H1 (cell line): ENCODE data around the gene SHQ1. TPM values are rescaled to one million over a fixed set of nuclear protein-coding genes. Genes with fewer than 3 reads are reported as not detected.

Experiments
- CTCF ChIA-PET: fragments of 300-600 bp; sonication (Branson Sonifier 250); formaldehyde crosslinking; loops from one replicate; lab custom pipeline; 2021; ENCODE audit not compliant: partially characterized antibody; lab: Charles Lee
- POLR2A ChIA-PET: fragments of 300-600 bp; sonication (Branson Sonifier 250); formaldehyde crosslinking; loops from one replicate; lab custom pipeline; 2021; ENCODE audit warnings: inconsistent platforms; ENCODE audit not compliant: partially characterized antibody; lab: Charles Lee
- DNase-seq, 2 experiments: peaks; one replicate each; pipeline versions ENCODE4 v3.0.0 to v3.0.0-alpha.2; 2010 to 2022; ENCODE audit warnings: low spot score in 2 of 2, low read depth in 1 of 2, mixed read lengths in 1 of 2
- FAIRE-seq: peaks from 2 replicates; lab custom pipeline; 2011; peaks lifted over from hg19 to GRCh38; lab: Jason Lieb, UNC
- H2AFZ ChIP-seq: 2 replicates; pipeline ENCODE4 v1.8.1; 2012; ENCODE audit warnings: low read length, inconsistent platforms
- H2AK5ac ChIP-seq: 2 replicates; pipeline ENCODE4 v1.6.1; 2013; ENCODE audit warnings: low read depth, low read length
- H2BK120ac ChIP-seq: replicated peaks from 2 replicates; pipeline ENCODE3; 2013; ENCODE audit warnings: low read depth, low read length, inconsistent platforms
- H2BK12ac ChIP-seq: 2 replicates; pipeline ENCODE4 v1.6.1; 2013; ENCODE audit warnings: low read depth, low read length
- H2BK15ac ChIP-seq: 2 replicates; pipeline ENCODE4 v1.6.1; 2013; ENCODE audit warnings: low read length
- H2BK20ac ChIP-seq: 2 replicates; pipeline ENCODE4 v1.6.1; 2013; ENCODE audit warnings: low read length
- H2BK5ac ChIP-seq: 2 replicates; pipeline ENCODE4 v1.6.1; 2013; ENCODE audit warnings: low read depth, low read length
- H3K14ac ChIP-seq: 2 replicates; pipeline ENCODE4 v1.6.1; 2013; ENCODE audit warnings: inconsistent platforms; ENCODE audit not compliant: insufficient read length
- H3K18ac ChIP-seq: 2 replicates; pipeline ENCODE4 v1.6.1; 2013; ENCODE audit warnings: low read length; ENCODE audit errors: extremely low read depth
- H3K23ac ChIP-seq: 2 replicates; pipeline ENCODE4 v1.6.1; 2013; ENCODE audit warnings: inconsistent platforms; ENCODE audit not compliant: insufficient read length
- H3K23me2 ChIP-seq: 2 replicates; pipeline ENCODE4 v1.6.1; 2013; ENCODE audit warnings: low read depth, low read length
- H3K27ac ChIP-seq: 2 replicates; pipeline ENCODE4 v1.6.1; 2011; ENCODE audit warnings: low read depth, low read length, inconsistent platforms
- H3K27me3 ChIP-seq, 4 experiments: replicated peaks in 1 of 4; 1 replicate in 1 of 4; 2 replicates in 3 of 4; pipeline versions ENCODE4 v1.6.1 to v1.8.1; 2011 to 2013; ENCODE audit warnings: low read length in 3 of 4, mild to moderate bottlenecking in 3 of 4, inconsistent platforms in 2 of 4, mixed read lengths in 2 of 4, moderate library complexity in 1 of 4; ENCODE audit not compliant: control insufficient read depth in 3 of 4, insufficient read depth in 3 of 4; ENCODE audit errors: extremely low read depth in 1 of 4
- H3K36me3 ChIP-seq, 4 experiments: 2 replicates each; pipeline versions ENCODE4 v1.6.1 to v1.8.1; 2011 to 2013; ENCODE audit warnings: mild to moderate bottlenecking in 4 of 4, low read length in 3 of 4, moderate library complexity in 2 of 4, control low read depth in 1 of 4, inconsistent platforms in 1 of 4; ENCODE audit not compliant: insufficient read depth in 4 of 4, control insufficient read depth in 2 of 4
- H3K4ac ChIP-seq: replicated peaks from 2 replicates; pipeline ENCODE3; 2013; ENCODE audit warnings: low read length, low read depth, mixed read lengths, inconsistent platforms; ENCODE audit not compliant: insufficient read length
- H3K4me1 ChIP-seq, 4 experiments: replicated peaks in 1 of 4; 1 replicate in 1 of 4; 2 replicates in 3 of 4; pipeline versions ENCODE4 v1.6.1 to v1.8.1; 2011 to 2013; ENCODE audit warnings: low read length in 3 of 4, inconsistent platforms in 2 of 4, mixed read lengths in 1 of 4; ENCODE audit not compliant: insufficient read depth in 4 of 4, control insufficient read depth in 3 of 4
- H3K4me2 ChIP-seq, 2 experiments: 2 replicates each; pipeline versions ENCODE4 v1.6.1 to v1.8.1; 2011 to 2013; ENCODE audit warnings: low read depth in 2 of 2, low read length in 2 of 2, control low read depth in 1 of 2, inconsistent platforms in 1 of 2, mild to moderate bottlenecking in 1 of 2; ENCODE audit not compliant: insufficient read depth in 1 of 2
- H3K4me3 ChIP-seq, 4 experiments: fragments of 200-600, 300-600 bp in 1 of 4; sonication (generic), shearing (Covaris generic), sonication (Bioruptor Twin) in 1 of 4; 2 replicates each; pipeline versions ENCODE4 v1.5.1 to v1.8.1; 2011 to 2016; ENCODE audit warnings: low read length in 4 of 4, low read depth in 3 of 4, control low read depth in 2 of 4, inconsistent platforms in 2 of 4, mild to moderate bottlenecking in 2 of 4, mixed read lengths in 1 of 4, moderate library complexity in 1 of 4; ENCODE audit not compliant: insufficient read depth in 2 of 4; ENCODE audit errors: extremely low read depth in 1 of 4
- H3K56ac ChIP-seq: replicated peaks from 2 replicates; pipeline ENCODE3; 2013; ENCODE audit warnings: low read depth, mild to moderate bottlenecking, mixed read lengths, low read length, inconsistent platforms; ENCODE audit not compliant: insufficient read length
- H3K79me1 ChIP-seq: 2 replicates; pipeline ENCODE4 v1.6.1; 2013; ENCODE audit warnings: low read depth, low read length, control low read depth
- H3K79me2 ChIP-seq, 2 experiments: 2 replicates each; pipeline versions ENCODE4 v1.6.1 to v1.8.1; 2012 to 2013; ENCODE audit warnings: low read length in 2 of 2, mild to moderate bottlenecking in 2 of 2, inconsistent platforms in 1 of 2; ENCODE audit not compliant: insufficient read depth in 2 of 2, control insufficient read depth in 1 of 2
- H3K9ac ChIP-seq, 4 experiments: replicated peaks in 1 of 4; 1 replicate in 1 of 4; 2 replicates in 3 of 4; pipeline versions ENCODE4 v1.6.1 to v1.8.1; 2011 to 2013; ENCODE audit warnings: low read depth in 3 of 4, low read length in 3 of 4, control low read depth in 2 of 4, mild to moderate bottlenecking in 2 of 4, moderate library complexity in 2 of 4, inconsistent platforms in 1 of 4; ENCODE audit errors: extremely low read depth in 1 of 4
- H3K9me3 ChIP-seq, 2 experiments: 2 replicates each; pipeline versions ENCODE4 v1.6.1 to v1.8.1; 2012 to 2013; ENCODE audit warnings: mild to moderate bottlenecking in 2 of 2, moderate library complexity in 2 of 2, control low read depth in 1 of 2, inconsistent platforms in 1 of 2, low read depth in 1 of 2, low read length in 1 of 2, mixed read lengths in 1 of 2; ENCODE audit not compliant: insufficient read depth in 2 of 2
- H4K20me1 ChIP-seq, 2 experiments: replicated peaks in 1 of 2; 2 replicates each; pipeline versions ENCODE3 to v1.8.1; 2011 to 2013; ENCODE audit warnings: inconsistent platforms in 2 of 2, low read length in 2 of 2, mild to moderate bottlenecking in 1 of 2; ENCODE audit not compliant: insufficient read depth in 2 of 2, control insufficient read depth in 1 of 2
- H4K5ac ChIP-seq: 2 replicates; pipeline ENCODE4 v1.6.1; 2013; ENCODE audit warnings: low read length, low read depth, mixed read lengths, inconsistent platforms; ENCODE audit not compliant: insufficient read length
- H4K8ac ChIP-seq: 2 replicates; pipeline ENCODE4 v1.8.0; 2013; ENCODE audit warnings: mild to moderate bottlenecking, moderate library complexity, low read length, inconsistent platforms; ENCODE audit not compliant: insufficient read depth; ENCODE audit errors: extremely low read depth
- H4K91ac ChIP-seq: replicated peaks from 2 replicates; pipeline ENCODE3; 2013; ENCODE audit warnings: low read length, mixed read lengths, inconsistent platforms; ENCODE audit not compliant: insufficient read length
- ATF3 ChIP-seq: IDR thresholded peaks from 2 replicates; pipeline ENCODE4 v1.6.1; 2011; ENCODE audit warnings: low read depth, mild to moderate bottlenecking, low read length; ENCODE audit not compliant: insufficient read depth
- E2F6 ChIP-seq: IDR thresholded peaks from 2 replicates; pipeline ENCODE4 v1.6.1; 2012; ENCODE audit warnings: inconsistent platforms
- JUN ChIP-seq: IDR thresholded peaks from 2 replicates; pipeline ENCODE4 v1.6.1; 2011; ENCODE audit warnings: low read depth, mild to moderate bottlenecking, improper control_type of control experiment, low read length
- POLR2AphosphoS5 ChIP-seq: IDR thresholded peaks from 2 replicates; pipeline ENCODE4 v1.6.1; 2011; ENCODE audit warnings: low read depth, low read length
- RAD21 ChIP-seq, 2 experiments: IDR thresholded peaks in 1 of 2; conservative IDR thresholded peaks in 1 of 2; 2 replicates each; pipeline ENCODE4 v1.6.1; 2011; ENCODE audit warnings: low read depth in 2 of 2, low read length in 2 of 2, improper control_type of control experiment in 1 of 2, inconsistent platforms in 1 of 2, mild to moderate bottlenecking in 1 of 2, moderate library complexity in 1 of 2
- RNF2 ChIP-seq: fragments of 200-900, 300-1000 bp; sonication (generic); IDR thresholded peaks from 2 replicates; pipeline ENCODE4 v1.7.1; 2016; ENCODE audit warnings: borderline replicate concordance, low read depth, mild to moderate bottlenecking, antibody characterized with exemption, low read length; ENCODE audit not compliant: poor library complexity, severe bottlenecking; ENCODE audit errors: missing control alignments
- SIN3A ChIP-seq, 2 experiments: IDR thresholded peaks in 1 of 2; conservative IDR thresholded peaks in 1 of 2; 2 replicates each; pipeline ENCODE4 v1.6.1; 2011 to 2012; ENCODE audit warnings: low read length in 2 of 2, improper control_type of control experiment in 1 of 2, low read depth in 1 of 2, mild to moderate bottlenecking in 1 of 2
- WGBS, 2 experiments: shearing (Covaris generic) in 1 of 2; methylation state at CpG; one replicate each; pipeline versions ENCODE4 v1.1.6 to v1.1.7; 2013 to 2015; ENCODE audit warnings: low lambda C conversion rate in 2 of 2, mixed read lengths in 2 of 2, inconsistent platforms in 1 of 2, low coverage in 1 of 2, missing lambda C conversion rate in 1 of 2; ENCODE audit not compliant: insufficient replicate concordance in 2 of 2, insufficient coverage in 1 of 2, insufficient read length in 1 of 2; ENCODE audit errors: extremely low coverage in 1 of 2, missing lambda C conversion rate in 1 of 2; 5-methylcytosine and 5-hydroxymethylcytosine counted together
- polyA plus RNA-seq, 7 experiments: library from polyadenylated mRNA; depleted of rRNA in 3 of 7; stranded (reverse) in 5 of 7; unstranded in 2 of 7; fragments of >200 nt in 5 of 7; fragments of 200-250 nt in 2 of 7; gene quantifications; 1 replicate in 5 of 7; 2 replicates in 1 of 7; 4 replicates in 1 of 7; pipeline versions ENCODE4 v1.2.1 to v1.2.3, GENCODE V29; 2011 to 2013; ENCODE audit warnings: missing spikeins in 2 of 7, mixed read lengths in 2 of 7
- total RNA-seq: library from RNA; stranded (reverse); fragmentation: NEBNext Ultra II Directional; extraction: Animal tissue kit (Norgen Biotek cat#: 25700); gene quantifications from 2 replicates; pipeline ENCODE4 v1.2.1, GENCODE V29; 2021
- TF ChIP-seq, protein P1 (sequence below), 3 experiments: IDR thresholded peaks; 1 replicate in 2 of 3; 2 replicates in 1 of 3; pipeline versions ENCODE4 v1.5.1 to v1.6.1; 2011; ENCODE audit warnings: low read length in 3 of 3, mild to moderate bottlenecking in 3 of 3, inconsistent platforms in 2 of 3, low read depth in 1 of 3, moderate library complexity in 1 of 3; ENCODE audit not compliant: insufficient read depth in 1 of 3; ENCODE audit errors: control extremely low read depth in 1 of 3

SHQ1 gene
- total and polyA plus RNA-seq, 2 of the 8 experiments (the other 6 are each of a cell fraction or from before 2014, with no cell fraction given): 10.7 to 34.4 TPM

- no peaks in the 10 kb centered on the region for H3K36me3 ChIP-seq
- no peaks in the 10 kb centered on the region for H3K79me2 ChIP-seq
- no peak overlapping the region for H3K4me2 ChIP-seq
- no peak overlapping the region for H4K5ac ChIP-seq
- no peaks in the 10 kb centered on the region; a peak in 1 of 7 replicates for H3K4me1 ChIP-seq
- no peak overlapping the region for H2BK15ac ChIP-seq
- WGBS, 2 experiments: 87% methylated on average over 4 of the region's 4 CpGs; no CpG with 5 or more reads in 1 of the 2 experiments
- POLR2A ChIA-PET: interaction anchor here (0.6 kb wide), 1 partner anchor 305 kb away, joined by 3 read pairs; no protein-coding TSS in a partner anchor
- H2BK5ac ChIP-seq: no peak overlapping the region
- no peak overlapping the region for H2BK120ac ChIP-seq
- no peak overlapping the region for H2BK12ac ChIP-seq
- H3K79me1 ChIP-seq: no peaks in the 10 kb centered on the region
- H2AK5ac ChIP-seq: no peak overlapping the region
- H4K20me1 ChIP-seq: no peaks in the 10 kb centered on the region
- no peak overlapping the region for H2BK20ac ChIP-seq
- H3K18ac ChIP-seq: no peak overlapping the region
- CTCF ChIA-PET: interaction anchor here (1.1 kb wide), 1 partner anchor 84 kb away, joined by 7 read pairs; no protein-coding TSS in a partner anchor
- no peaks in the 10 kb centered on the region for H3K27me3 ChIP-seq
- H3K4ac ChIP-seq: no peak overlapping the region
- no peak overlapping the region for H3K23ac ChIP-seq
- no peak overlapping the region for H2AFZ ChIP-seq
- H3K4me3 ChIP-seq: no peak overlapping the region
- no peak overlapping the region for H3K14ac ChIP-seq
- DNase-seq (no peak), FAIRE-seq (no peak)
- no peak overlapping the region for H4K91ac ChIP-seq
- H3K56ac ChIP-seq: no peak overlapping the region
- H3K23me2 ChIP-seq: no peaks in the 10 kb centered on the region; the same call in 1 of the 2 replicates
- no peak overlapping the region for H4K8ac ChIP-seq
- H3K9me3 ChIP-seq: no peaks in the 10 kb centered on the region
- no peak overlapping the region for H3K27ac ChIP-seq
- H3K9ac ChIP-seq: no peak overlapping the region
- TF ChIP-seq ATF3 (no peak), RNF2 (no peak), RAD21 (IDR thresholded peaks at IDR 0.05 in 1 of 2, conservative IDR thresholded peaks at IDR 0.05 in 1 of 2; ENCODE audit: low read depth in 2 of 2, low read length in 2 of 2) (no peak), POLR2AphosphoS5 (no peak), JUN (no peak), E2F6 (no peak), SIN3A (conservative IDR thresholded peaks at IDR 0.05 in 1 of 2, IDR thresholded peaks at IDR 0.05 in 1 of 2; ENCODE audit: low read depth in 1 of 2, low read length in 2 of 2) (no peak)
- TF ChIP-seq, protein P1, sequence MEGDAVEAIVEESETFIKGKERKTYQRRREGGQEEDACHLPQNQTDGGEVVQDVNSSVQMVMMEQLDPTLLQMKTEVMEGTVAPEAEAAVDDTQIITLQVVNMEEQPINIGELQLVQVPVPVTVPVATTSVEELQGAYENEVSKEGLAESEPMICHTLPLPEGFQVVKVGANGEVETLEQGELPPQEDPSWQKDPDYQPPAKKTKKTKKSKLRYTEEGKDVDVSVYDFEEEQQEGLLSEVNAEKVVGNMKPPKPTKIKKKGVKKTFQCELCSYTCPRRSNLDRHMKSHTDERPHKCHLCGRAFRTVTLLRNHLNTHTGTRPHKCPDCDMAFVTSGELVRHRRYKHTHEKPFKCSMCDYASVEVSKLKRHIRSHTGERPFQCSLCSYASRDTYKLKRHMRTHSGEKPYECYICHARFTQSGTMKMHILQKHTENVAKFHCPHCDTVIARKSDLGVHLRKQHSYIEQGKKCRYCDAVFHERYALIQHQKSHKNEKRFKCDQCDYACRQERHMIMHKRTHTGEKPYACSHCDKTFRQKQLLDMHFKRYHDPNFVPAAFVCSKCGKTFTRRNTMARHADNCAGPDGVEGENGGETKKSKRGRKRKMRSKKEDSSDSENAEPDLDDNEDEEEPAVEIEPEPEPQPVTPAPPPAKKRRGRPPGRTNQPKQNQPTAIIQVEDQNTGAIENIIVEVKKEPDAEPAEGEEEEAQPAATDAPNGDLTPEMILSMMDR (IDR thresholded peaks at IDR 0.05; ENCODE audit: control extremely low read depth in 1 of 3, insufficient read depth in 1 of 3, low read depth in 1 of 3, low read length in 3 of 3): no peak
These were observed 97.8 kb downstream of the SHQ1 start for GRCh38 chr3:72750405-72750965.
